ENCODE measurements around the gene HLF.

DNA sequence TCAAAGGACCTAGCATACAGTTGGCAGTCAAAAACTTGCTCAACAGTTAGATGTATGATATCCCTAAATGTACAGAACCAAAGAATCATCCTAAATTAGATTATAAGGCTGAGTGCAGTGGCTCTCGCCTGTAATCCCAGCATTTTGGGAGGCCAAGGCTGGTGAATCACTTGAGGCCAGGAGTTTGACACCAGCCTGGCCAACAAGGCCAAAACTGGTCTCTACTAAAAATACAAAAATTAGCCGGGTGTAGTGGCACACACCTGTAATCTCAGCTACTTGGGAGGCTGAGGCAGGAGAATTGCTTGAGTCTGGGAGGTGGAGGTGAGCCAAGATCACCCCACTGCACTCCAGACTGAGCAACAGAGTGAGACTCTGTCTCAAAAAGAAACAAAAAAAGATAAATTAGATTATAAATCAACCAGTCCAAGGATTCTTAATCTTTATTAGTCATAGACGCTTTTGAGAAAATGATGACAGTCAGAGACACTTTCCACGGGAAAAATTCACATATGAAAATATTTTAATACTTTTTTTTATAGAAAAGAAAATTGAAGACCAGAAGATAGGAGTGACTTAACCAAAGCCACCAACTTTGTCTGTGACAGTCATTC is 79.2 kb downstream of the HLF start:
- TF ChIP-seq, protein P1, sequence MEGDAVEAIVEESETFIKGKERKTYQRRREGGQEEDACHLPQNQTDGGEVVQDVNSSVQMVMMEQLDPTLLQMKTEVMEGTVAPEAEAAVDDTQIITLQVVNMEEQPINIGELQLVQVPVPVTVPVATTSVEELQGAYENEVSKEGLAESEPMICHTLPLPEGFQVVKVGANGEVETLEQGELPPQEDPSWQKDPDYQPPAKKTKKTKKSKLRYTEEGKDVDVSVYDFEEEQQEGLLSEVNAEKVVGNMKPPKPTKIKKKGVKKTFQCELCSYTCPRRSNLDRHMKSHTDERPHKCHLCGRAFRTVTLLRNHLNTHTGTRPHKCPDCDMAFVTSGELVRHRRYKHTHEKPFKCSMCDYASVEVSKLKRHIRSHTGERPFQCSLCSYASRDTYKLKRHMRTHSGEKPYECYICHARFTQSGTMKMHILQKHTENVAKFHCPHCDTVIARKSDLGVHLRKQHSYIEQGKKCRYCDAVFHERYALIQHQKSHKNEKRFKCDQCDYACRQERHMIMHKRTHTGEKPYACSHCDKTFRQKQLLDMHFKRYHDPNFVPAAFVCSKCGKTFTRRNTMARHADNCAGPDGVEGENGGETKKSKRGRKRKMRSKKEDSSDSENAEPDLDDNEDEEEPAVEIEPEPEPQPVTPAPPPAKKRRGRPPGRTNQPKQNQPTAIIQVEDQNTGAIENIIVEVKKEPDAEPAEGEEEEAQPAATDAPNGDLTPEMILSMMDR (IDR thresholded peaks at IDR 0.05 in 4 of 5, conservative IDR thresholded peaks at IDR 0.05 in 1 of 5) = no peak
- no peak for TF ChIP-seq POLR2A (IDR thresholded peaks at IDR 0.05)

Measured in gastrocnemius medialis (tissue), 4 donors.